ENCODE results near the gene FAM222B.
"Not testable (repeated sequence)": the region's sequence is repeated elsewhere in the genome, so short reads cannot be mapped to it uniquely, and the experiment has no call there.

FAM222B gene

DNA sequence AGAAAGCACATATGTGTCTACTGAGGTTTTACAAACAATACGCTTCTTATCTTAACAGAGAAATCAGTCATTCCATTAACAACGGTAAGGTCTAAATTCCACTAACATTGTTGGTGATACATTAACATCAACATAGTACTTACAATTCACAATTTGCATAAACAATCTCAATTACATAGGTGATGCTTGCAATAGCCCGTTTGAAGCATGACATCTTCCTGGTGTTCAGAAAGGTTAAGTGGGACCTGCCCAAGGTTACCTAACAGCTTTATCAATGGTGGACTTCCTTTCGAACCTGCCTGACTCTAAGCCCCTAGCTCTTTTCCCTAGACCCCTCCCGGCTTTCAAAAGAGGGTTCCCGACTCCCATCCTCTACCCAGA is 699 bp downstream of the FAM222B start:
- DNase-seq (ENCODE audit: low read depth, low spot score), result no peak

DNA sequence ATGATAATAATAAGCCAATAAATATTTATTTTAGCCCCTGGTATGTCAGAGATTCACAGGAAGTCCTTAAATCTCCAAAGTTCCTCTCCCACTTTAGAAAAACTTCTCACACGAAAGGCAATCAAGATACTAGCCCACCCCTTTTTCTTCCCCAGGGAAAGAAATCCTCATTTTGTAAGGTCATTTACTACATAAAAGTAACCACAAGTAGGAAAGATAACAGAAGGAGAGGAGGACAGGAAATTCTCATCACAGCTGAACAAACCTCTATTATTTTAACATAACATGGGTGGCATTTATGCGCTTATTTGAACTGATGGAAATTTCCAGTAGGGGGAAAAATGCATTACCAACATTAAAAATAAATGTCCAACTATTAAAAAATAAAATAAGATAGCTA is 3.4 kb downstream of the FAM222B start:
- DNase-seq (ENCODE audit: low read depth, low spot score), result no peak

DNA sequence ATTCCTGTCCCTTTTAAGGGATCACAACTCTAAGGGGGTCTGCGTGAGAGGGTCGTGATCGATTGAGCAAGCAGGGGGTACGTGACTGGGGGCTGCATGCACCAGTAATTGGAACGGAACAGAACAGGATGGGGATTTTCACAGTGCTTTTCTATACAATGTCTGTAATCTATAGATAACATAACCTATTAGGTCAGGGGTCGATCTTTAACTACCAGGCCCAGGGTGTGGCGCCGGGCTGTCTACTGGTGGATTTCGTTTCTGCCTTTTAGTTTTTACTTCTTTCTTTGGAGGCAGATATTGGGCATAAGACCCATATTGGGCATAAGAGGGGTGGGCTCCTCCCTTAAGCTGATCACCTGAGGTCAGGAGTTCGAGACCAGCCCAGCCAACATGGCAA is 6.0 kb downstream of the FAM222B start:
- not testable (repeated sequence) for DNase-seq (ENCODE audit: low read depth, low spot score)

DNA sequence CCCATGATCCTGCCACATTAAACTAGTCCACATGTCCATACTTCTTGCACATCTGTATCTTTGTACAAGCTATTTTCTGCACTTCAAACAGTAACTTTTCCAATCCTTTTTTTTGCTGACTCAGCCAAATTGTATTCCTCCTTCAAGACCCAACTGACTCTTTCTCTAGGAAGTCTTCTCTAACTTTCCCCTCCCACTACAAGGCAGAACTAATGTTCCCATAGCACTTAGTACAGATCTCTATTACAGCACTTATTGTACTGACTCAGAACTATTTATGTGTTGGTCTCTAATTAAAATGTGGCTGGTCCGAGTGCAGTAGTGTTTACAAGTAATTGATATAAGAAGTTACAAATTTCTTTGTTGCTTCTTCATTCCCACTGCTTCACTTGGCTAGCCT is 8.2 kb downstream of the FAM222B start:
- DNase-seq (ENCODE audit: low read depth, low spot score), result no peak

DNA sequence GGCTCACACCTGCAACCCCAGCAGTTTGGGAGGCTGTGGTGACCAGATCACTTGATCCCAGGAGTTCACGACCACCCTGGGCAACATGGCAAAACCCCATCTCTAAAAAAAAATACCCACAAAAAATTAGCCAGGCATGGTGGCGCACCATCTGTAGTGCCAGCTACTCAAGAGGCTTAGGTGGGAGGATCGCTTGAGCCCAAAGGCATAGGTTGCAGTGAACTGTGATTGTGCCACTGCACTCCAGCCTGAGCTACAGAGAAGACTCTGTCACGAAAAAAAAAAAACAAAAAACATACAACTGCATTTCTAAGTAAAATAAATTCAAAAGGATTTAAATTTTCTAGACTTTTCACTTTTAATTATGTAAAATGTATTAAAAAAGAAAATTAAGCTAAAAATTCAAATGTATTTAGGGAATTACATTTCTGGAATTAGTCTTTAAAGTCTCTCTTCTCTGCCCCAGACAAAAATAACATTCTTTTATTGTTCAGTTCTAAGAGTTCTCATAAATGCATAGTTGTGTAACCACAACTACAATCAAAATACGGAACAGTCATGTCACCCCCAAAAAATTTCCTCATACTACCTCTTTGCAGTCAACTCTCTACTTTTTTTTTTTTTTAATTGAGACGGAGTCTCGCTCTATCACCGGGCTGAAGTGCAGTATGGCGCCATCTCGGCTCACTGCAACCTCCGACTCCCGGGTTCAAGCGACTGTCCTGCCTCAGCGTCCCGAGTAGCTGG is 14.1 kb downstream of the FAM222B start:
- peak; percentile 71 for DNase-seq (ENCODE audit: low read depth, low spot score)

DNA sequence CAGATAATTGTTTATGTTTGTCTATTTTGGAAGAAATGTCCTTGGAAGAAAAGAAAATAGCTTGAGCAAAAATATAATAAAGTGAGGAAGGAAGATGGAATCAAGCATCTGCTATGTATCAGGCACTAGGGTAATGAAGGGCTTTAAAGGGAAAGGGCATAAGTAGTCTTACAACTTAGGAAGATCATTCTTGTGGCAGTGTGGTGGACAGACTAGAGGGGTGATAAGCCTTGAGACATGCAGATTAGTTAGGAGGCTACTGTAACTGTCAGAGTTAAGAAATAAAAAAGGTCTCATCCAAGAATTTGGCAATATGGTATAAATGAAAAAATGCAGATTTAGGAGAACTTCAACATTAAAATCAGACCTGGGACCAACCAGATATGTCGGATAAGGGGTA is 14.9 kb downstream of the FAM222B start:
- DNase-seq (ENCODE audit: low read depth, low spot score), result no peak

DNA sequence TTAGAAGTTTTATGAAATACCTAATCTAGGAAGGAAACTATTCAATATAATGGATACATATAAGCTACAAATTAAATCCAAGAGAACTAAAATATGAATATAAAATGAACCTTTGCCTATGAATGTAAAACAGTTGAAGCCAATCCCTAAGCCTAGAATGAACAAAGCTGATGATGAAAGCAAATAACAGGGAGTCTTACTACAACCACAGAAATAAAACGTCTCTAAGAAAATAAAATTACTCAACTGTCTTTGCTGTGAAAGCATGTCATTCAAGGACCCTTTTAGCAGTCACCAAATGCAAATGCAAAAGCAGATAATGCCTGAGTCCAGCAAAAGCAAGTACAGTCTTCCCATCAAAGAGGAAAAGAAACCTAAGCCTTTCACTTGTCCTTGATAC is 23.0 kb downstream of the FAM222B start:
- DNase-seq (ENCODE audit: low read depth, low spot score), result no peak

DNA sequence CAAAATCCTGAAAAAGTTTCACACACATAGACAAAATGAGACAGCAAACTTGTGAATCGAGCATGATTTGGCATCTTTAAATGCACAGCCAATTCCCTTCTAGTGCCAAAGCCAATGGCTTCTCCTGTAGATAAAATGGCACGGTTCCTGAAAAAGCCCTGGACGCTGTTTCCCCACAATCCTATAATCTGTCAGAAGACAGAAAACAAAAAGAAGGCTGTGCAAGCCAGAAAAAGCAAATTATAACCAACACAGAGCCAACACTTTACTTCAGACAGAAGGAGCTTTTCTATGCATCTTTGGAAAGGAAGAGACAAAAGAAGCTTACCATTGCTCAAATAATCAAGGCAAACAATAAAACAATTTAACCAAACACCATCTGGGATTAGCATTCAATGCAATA is 23.8 kb downstream of the FAM222B start:
- peak; percentile 11 for DNase-seq (ENCODE audit: low read depth, low spot score)

DNA sequence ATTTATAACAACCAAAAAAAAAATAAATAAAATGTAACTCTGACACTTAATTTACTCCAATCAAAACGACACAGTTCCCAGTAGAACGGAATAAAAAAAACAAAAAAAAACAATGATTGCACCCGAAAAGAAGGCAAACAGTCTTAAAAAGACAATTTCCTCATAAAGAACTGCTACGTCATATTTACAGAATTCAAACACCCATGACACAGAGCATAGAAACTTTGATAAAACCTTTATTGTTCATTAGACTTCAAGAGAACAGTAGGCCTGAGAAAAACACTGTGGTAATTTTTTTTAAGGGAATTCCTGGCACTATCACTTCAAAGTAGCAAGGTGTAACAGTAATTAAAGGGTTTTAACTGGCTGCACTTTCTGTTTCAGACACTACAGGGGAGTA is 26.1 kb downstream of the FAM222B start:
- DNase-seq (ENCODE audit: low read depth, low spot score), result no peak

DNA sequence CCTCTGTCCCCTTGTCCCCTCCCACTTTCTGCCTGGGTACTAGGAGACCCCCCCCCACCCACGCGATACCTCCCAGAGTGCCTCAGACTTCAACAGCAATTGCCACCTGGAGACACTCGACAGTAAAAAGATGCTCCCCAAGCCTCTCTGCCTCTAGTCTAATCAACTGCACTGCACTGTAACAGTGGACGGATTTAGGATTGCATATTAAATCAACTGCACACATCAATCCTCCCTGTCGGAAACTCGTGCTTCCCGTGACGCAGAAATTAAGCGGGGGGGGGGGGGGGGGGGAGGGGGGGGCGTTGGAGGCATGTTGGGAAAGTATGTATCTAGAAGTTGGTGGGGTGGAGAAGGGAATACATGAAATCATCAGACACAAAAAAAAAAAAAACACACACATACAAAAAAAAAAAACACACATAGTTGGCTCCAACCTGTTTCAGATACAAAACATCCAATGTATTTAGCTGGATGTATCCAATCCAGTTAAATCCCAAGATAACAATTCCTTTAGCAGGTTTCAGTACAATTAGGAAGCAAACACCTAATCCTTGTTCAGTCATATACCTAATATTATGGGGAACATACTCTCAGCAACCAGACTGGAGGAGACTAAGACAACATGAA is 29.7 kb downstream of the FAM222B start:
- DNase-seq (ENCODE audit: low read depth, low spot score), result no peak

DNA sequence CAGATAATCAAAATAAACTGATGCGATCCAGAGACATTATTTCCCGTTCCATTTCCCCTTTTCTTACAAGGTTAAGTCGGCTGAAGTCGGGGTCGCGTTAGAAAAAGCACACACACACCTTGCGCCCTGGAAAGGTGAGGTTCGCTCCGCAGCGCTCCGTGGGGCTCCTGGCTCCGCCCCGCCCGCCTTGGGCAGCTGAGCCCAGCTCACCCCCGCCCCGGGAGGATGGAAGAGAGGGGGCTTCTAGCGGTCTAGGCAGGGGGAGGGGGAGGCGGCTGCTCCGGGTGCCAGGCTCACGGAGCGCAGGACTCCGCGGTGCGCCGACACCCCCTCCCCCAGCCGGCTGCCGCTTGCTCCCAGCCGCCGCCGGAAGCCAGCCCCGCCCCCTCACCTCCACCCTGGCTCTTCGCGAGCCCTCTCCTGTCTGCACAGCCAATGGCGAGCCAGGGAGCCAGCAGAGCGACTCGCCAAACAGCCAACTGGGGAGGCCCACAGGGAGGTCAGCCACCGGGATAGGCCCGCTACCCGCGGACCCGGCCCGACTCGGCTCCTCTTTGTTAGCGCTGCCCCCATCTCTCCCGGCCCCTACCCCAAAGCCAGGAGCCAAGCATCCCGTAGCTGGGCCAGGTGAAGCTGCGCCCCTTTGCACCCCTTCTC is 30.4 kb downstream of the FAM222B start:
- peak; percentile 99 for DNase-seq (ENCODE audit: low read depth, low spot score)

DNA sequence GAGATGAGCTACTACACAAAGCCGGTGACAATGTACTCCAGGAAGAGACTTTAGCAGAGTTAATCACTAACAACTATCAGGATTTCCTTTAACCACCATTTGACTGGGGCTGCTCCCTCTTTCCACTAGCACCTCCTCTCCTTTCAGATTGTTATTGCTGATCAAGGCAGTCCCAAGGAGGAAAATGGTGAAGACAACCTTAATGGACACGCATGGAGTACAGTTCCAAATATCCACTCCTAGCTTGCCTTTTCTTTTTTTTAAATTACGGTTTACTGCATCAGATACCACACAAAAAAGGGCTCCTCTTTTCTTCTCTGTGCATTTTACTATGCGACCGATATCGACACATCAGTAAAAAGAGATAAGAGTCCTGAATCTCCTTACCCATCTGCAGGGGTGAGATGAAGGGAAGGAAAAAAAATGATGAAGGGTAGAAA is 30.9 kb downstream of the FAM222B start:
- DNase-seq (ENCODE audit: low read depth, low spot score), result peak; percentile 44

DNA sequence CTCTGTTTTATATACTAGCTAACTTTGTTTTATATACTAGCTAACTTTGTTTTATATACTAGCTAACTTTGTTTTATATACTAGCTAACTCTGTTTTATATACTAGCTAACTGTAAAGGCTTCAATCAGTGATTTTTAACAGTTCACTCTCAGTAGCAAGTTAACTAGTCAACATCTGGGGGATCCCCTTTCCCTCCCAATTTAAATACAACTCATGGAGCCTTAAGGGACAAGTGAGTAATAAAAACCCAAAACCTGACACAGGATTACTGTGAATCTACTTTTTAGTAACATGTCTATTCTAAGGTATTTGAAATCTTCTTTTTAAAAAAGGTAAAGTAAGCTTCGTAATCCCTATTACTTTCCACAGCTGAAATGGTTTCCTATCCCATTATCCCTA is 32.2 kb downstream of the FAM222B start:
- no peak for DNase-seq (ENCODE audit: low read depth, low spot score)

DNA sequence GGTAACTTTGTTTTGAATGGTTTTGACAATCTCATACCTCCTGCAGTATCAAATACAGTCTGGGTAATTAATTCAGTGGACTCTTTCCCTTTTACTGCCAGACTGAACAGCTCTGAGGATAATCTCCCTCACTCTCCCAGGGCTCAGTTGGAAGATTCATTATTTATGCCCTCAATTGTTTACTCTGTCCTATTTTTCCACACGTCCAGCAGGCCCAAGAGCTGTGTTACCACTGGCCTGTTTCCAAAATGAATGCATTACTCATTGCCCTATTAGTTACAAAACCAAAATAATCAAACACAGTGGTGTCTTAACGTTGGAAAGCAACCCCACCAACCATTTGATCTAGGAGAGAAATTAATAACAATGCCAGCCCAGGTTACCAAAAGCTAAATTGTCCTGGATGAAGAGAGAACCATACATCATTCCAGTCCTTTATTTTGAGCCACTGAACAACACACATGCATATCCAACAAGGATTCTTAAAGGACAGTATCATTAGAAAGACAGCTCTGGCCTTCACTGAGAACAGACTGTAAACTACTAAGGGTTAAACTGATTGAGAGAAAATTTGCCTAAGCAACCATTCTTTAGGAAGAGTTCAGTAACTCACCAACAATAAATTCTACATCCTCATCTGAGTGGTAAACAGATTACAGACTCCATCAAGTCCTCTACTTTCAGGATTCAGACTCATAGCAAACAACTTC is 34.5 kb downstream of the FAM222B start:
- peak; percentile 87 for DNase-seq (ENCODE audit: low read depth, low spot score)

DNA sequence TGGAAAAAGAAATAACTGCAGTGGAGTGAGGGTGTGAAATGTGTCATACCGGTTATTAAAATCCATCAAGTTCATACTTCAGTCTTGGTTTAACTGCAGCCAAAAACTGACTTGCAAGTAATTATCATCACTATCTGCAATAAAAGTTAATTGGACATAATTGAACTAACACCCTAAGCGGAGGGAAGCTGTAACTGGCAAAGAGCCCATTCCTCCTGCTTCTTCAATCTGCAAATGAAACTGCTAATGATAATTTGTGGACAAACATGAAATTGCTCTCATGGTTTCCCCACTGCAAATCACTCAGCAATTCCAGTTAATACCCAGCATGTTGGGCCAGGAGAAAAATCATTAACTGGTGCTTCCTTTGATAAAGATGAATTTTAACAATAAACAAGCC is 46.5 kb downstream of the FAM222B start:
- no peak for DNase-seq (ENCODE audit: low read depth, low spot score)

DNA sequence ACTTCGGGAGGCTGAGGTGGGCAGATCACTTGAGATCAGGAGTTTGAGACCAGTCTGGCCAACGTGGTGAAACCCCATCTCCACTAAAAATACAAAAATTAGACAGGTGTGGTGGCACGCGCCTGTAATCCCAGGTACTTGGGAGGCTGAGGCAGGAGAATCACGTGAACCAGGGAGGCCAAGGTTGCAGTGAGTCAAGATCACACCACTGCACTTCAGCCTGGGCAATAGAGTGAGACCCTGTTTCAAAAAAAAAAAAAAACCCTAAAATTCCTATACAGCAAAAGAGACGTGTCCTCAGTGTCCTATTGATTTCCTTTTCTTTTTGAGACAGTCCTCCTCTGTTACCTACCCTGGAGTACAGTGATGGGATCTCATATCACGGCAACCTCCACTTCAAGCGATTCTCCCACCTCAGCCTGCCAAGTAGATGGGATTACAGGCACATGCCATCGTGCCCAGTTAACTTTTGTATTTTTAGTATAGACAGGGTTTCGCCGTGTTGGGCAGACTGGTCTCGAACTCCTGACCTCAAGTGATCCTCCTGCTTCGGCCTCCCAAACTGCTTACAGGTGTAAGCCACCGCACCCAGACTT is 47.6 kb downstream of the FAM222B start:
- not testable (repeated sequence) for DNase-seq (ENCODE audit: low read depth, low spot score)

DNA sequence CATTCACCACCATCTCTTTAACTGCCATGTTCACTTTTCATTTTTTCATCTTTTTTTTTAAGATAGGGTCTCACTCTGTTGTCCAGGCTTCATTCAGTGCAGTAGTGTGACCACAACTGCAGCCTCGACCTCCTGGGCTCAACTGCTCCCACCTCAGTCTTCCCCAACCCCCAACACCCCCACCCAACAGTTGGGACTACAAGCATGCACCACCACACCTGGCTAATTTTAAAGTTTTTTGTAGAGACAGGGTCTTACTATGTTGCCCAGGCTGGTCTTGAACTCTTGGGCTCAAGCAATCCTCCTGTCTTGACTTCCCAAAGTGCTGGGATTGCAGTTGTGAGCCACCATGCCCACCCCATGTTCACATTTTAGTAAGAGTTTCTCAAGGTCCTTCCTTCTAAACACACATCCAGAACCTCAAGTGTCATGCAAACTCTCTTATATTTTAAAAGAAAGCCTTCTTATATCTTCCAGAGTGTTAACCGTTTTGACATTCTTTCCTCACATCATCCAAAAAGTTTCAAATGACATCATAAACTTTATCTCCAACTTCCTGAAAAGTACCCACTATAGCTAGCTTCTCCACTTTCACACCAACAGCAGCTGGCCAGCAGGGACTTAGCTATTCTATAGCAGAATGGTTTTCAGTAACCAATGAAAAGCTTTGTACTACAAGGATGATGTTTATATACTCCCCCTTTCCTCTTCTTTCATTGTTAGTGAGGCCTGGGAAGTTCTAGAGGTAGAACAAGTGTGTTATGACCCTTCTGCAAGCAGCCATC is 49.5 kb downstream of the FAM222B start:
- DNase-seq (ENCODE audit: low read depth, low spot score), result no peak

DNA sequence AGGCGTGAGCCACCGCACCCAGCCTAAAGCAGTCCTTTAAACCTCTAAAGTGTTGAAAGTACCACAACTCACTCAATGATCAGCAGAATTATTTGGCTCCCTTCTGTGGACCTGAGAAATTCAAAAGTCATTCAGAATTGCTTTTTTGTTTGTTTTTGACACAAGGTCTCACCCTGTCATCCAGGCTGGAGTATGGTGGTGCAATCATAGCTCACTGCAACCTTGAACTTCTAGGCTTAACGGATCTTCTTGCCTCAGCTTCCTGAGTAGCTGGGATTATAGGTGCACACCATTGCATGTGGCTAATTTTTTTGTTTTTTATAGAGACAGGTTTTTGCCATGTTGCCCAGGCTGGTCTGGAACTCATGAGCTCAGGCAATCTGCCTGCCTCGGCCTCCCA is 54.5 kb downstream of the FAM222B start:
- DNase-seq (ENCODE audit: low read depth, low spot score), result no peak

DNA sequence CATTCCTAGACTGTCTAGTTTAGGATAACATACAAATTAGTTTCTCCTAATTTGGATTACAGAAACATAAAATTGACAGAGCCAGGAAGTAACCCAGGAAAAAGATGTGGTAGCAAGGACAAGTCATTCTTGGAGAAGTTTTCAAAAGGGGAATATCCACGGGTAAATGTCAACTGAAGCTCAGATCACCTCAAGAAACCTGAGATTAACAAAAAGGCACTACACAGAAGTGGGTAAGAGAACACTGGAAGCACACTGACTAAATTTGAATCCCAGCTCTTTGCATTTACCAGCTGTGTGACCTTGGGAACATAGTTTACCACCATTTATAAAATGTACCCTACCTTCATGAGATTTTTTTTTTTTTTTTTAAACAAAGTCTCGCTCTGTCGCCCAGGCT is 59.4 kb downstream of the FAM222B start:
- DNase-seq (ENCODE audit: low read depth, low spot score), result no peak

DNA sequence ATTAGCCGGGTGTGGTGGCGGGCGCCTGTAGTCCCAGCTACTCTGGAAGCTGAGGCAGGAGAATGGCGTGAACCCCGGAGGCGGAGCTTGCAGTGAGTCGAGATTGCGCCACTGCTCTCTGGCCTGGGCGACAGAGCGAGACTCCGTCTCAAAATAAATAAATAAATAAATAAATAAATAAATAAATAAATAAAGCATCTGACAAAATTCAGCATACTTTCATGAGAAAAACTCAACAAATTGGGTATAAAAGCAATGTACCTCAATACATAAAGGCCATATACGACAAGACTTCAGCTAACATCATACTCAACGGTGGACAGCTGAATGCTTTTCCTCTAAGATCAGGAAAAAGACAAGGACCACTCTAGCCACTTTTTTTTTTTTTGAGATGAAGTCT is 63.0 kb downstream of the FAM222B start:
- not testable (repeated sequence) for DNase-seq (ENCODE audit: low read depth, low spot score)

DNA sequence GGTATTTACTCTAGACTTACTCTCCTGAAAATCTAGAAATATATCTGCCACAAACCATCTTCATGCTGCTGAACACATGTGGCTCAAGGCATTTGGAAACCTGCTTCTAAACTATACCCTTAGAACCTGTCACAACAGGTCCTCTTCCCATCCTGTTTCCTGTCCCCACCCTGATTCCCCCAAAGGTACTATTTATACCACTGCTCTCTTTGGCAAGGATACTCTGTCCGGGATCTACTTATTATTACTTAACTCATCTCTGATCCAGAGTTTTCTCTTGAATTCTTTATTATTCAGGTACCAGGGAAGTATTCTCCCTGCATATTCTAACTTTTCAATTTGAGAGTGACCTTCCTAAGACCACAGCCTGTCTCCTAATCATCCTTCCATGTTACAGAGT is 65.4 kb downstream of the FAM222B start:
- no peak for DNase-seq (ENCODE audit: low read depth, low spot score)

All from astrocyte of the hippocampus (primary cell).